ENCODE results near the gene REELD1. TPM values are rescaled to one million over a fixed set of nuclear protein-coding genes. Genes with fewer than 3 reads are reported as not detected.

REELD1 gene
- total and polyA plus RNA-seq, 3 donors from 2014 or later: 0.38 to 1.3 (median 0.62) TPM

- no peak overlapping the region for H3K27ac ChIP-seq
- H3K4me1 ChIP-seq: no peaks in the 10 kb centered on the region
- 98% methylated on average over 5 of the region's 5 CpGs for WGBS, 2 donors
- intact Hi-C loops (cut with DNase I; ENCODE audit: low total_unique reads): no loop called here
- no peak overlapping the region for H3K4me3 ChIP-seq
- H3K27me3 ChIP-seq: no peaks in the 10 kb centered on the region
- no peak for DNase-seq
- no peaks in the 10 kb centered on the region for H3K36me3 ChIP-seq (ENCODE audit: low read depth, missing control alignments)
- no peaks in the 10 kb centered on the region for H3K9me3 ChIP-seq
- TF ChIP-seq CTCF (IDR thresholded peaks at IDR 0.05) (no peak), POLR2A (IDR thresholded peaks at IDR 0.05) (no peak)
Observed at GRCh38 chr4:146273204-146273901, 59.0 kb downstream of the REELD1 start.

GRCh38 chr4:146274774-146275173 is 60.4 kb downstream of the REELD1 start:
- WGBS, 2 donors: 97% methylated on average over 1 of the region's 1 CpG
- Histone ChIP-seq H3K4me3 (no peak overlapping the region), H3K4me1 (no peaks in the 10 kb centered on the region), H3K36me3 (ENCODE audit: low read depth, missing control alignments) (no peaks in the 10 kb centered on the region), H3K9me3 (no peaks in the 10 kb centered on the region), H3K27me3 (no peaks in the 10 kb centered on the region), H3K27ac (no peak overlapping the region)
- no peak for DNase-seq
- intact Hi-C loops (cut with DNase I; ENCODE audit: low total_unique reads): no loop called here
- no peak for TF ChIP-seq CTCF (IDR thresholded peaks at IDR 0.05)
- no peak for TF ChIP-seq POLR2A (IDR thresholded peaks at IDR 0.05)

- DNase-seq: no peak
- Histone ChIP-seq H3K4me1 (no peaks in the 10 kb centered on the region), H3K27ac (no peak overlapping the region), H3K36me3 (ENCODE audit: low read depth, missing control alignments) (no peaks in the 10 kb centered on the region), H3K9me3 (no peaks in the 10 kb centered on the region), H3K4me3 (no peak overlapping the region), H3K27me3 (no peaks in the 10 kb centered on the region)
- no peak for TF ChIP-seq POLR2A (IDR thresholded peaks at IDR 0.05)
- TF ChIP-seq CTCF (IDR thresholded peaks at IDR 0.05): no peak
- intact Hi-C loops (cut with DNase I; ENCODE audit: low total_unique reads): no loop called here
Observed at GRCh38 chr4:146275370-146275769, 61.0 kb downstream of the REELD1 start.

GRCh38 chr4:146278986-146279385 is 64.6 kb downstream of the REELD1 start:
- 58 to 61% methylated on average over 1 of the region's 1 CpG for WGBS, 2 donors
- DNase-seq: no peak
- Histone ChIP-seq H3K4me3 (no peak overlapping the region), H3K4me1 (no peaks in the 10 kb centered on the region), H3K36me3 (ENCODE audit: low read depth, missing control alignments) (no peaks in the 10 kb centered on the region), H3K9me3 (no peaks in the 10 kb centered on the region), H3K27ac (no peak overlapping the region), H3K27me3 (no peaks in the 10 kb centered on the region)
- TF ChIP-seq POLR2A (IDR thresholded peaks at IDR 0.05): no peak
- no peak for TF ChIP-seq CTCF (IDR thresholded peaks at IDR 0.05)
- intact Hi-C loops (cut with DNase I; ENCODE audit: low total_unique reads): no loop called here

Other genes starting within 250 kb of the REELD1 start
- 10 to 100 TPM; 33.1 to 49.1 TPM for gene LSM6, start 38.8 kb upstream of the REELD1 start, total RNA-seq
- 39.9 TPM for gene LSM6, start 38.8 kb upstream of the REELD1 start, polyA plus RNA-seq (ENCODE audit: insufficient read depth, low read depth, low replicate concordance)